Stimulated activated CD4-positive, alpha-beta T cell treated with anti-CD3 and anti-CD28 coated beads, Interleukin-4, amount 100 ng/mL, for 24 hours (primary cell): ENCODE results near the gene PPM1G.

ENCODE experiments used
- DNase-seq: peaks from one replicate; pipeline ENCODE4 v3.0.0-alpha.2; 2020

The PPM1G gene

DNA sequence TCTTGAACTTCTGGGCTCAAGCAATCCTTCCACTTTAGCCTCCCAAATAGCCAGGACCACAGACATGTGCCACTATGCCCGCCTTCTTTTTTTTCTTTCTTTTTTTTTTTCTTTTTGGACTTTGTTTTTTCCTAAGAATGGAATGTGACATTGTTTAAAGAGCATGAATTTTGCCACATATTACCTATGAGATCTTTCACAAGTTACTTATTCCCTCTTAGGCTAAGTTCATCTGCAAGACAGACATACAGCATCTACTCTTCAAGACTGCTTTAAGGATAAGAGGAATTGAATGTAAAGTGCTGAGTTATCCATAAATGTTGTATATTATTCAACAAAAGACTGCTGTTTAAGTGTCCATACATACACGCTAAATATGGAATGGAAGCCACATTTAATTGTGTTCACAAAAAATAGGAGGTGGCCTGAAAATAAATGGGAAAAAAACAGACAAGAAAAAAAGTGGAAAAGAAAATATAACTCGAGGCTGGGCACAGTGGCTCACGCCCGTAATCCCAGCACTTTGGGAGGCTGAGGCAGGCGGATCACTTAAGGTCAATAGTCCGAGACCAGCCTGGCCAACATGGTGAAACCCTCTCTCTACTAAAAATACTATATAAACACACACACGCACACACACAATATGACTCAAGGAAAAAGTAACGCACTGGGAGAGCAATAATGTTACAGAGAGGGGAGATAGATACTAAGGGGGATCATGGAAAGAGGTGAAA, 3.2 kb upstream of the PPM1G start:
- DNase-seq = no peak

DNA sequence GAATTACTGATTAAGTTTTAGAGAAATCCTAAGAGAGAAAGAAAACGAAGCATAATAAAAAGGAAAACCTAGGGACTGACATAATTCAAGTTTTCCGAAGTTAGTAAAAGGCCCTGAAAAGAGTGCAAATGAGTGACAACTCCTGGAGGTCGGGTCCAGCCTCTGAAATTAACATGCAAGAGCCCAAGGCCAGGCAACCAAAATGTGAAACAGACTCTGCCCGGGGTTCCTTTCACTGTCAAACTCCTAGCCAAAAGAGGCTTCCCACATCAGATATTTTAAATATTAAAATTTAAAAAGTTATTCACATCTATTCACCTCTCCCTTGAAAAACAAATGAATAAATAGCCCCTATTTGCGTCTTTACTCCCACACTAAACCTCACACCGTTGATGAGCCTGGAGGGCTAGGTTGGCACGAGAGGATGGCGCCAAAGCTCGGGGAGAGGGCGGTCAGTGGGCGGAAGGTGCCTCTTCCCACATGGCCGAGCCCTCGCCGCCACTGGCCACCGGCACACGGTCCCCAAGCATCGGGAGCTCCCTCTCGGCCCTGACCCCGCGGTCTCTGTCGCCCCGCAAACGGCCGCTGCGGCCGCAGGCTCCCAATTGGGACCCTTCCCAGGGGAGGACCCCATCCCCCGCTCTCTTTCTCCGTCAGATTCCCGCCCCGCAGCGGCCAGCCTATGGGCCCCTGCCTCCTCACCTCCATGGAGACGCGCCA, 630 bp downstream of the PPM1G start:
- peak; percentile 30 for DNase-seq

DNA sequence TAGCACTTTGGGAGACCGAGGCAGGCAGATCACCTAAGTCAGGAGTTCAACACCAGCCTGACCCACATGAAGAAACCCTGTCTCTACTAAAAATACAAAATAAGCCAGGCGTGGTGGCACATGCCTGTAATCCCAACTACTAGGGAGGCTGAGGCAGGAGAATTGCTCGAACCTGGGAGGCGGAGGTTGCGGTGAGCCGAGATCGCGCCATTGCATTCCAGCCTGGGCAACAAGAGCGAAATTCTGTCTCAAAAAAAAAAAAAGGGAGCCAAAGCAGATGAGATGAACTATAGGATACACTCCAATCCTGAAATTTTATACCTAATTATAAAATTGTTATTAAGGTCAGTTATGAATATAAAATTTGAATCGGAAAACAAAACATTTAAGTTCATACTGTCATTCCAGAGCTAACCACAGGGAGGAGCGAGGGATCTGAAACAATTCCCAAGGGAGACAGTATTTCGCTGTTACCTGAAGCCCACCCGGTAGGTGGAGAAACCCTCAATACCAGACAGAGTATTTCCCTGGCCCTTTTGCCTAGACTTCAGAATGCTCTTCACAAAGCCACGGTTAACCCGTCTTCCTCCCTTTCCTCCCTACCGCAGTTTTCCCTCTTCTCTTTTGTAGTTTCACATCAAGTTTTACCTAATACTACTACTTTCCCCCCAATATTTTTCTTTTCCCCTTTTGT, 1.4 kb downstream of the PPM1G start:
- no peak for DNase-seq

DNA sequence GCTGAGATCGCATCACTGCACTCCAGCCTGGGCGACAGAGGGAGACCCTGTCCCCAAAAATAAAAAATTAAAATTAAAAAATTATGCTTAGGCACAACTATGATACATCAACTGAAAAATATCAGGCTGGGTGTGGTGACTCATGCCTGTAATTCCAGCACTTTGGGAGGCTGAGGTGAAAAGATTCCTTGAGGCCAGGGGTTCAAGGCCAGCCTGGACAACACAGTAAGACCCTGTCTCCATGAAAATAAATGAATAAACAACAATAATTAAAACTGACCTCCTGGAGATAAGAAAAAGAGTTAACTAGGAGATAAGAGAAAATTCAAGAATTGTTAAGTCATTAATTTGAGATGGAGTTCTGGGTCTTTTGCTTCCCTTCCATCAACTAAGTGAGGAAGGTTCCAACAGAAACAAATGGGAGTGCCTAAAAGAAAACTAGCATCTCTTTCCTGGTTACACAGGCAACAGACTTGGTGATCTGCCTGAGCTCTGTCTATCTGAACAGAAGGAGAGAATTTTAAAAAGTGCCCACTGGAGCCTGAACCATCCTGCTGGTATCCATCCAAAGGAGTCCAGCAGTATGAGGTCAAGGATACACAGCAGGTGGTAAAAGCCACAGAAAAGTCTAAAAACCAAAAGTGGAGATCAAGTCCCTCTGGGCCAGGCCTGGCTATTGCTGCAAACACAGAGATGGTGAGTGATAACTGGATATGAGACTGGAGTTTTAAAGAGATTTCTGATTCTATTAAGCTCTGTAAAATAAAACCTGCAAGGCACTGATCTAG, 8.8 kb downstream of the PPM1G start:
- no peak for DNase-seq

DNA sequence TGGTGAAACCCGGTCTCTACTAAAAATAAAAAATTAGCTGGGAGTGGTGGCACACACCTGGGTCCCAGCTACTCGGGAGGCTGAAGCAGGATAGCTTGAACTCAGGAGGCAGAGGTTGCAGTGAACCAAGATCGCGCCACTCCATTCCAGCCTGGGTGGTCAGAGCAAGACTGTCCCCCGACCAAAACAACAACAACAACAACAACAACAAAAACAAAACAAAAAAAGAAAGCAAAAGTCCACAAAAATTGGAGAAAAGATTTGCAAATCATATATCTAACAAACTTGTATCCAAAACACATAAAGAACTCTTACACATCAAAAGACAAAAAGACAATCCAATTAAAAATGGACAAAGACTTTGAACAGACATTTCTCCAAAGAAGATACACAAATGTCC, 10.4 kb downstream of the PPM1G start:
- no peak for DNase-seq

DNA sequence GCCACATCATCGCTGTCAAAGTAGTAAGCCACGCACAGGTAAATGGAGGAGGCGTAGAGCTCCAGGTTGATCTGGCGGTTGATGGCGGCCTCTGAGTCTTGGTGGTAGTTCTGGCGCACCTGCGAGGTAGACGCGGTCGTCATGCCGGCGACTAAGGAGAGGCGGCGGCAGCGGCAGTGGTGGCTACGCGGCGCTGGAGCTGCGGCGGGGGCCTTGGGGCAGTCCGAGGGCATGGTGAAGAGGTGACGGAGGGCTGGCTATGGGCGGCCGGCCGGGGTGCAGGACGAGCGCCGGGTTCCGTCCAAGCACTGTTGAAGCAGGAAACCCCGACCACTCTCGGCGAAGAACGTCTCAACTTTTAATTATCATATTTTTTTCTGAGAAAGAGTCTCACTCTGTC, 16.2 kb downstream of the PPM1G start:
- DNase-seq = no peak

DNA sequence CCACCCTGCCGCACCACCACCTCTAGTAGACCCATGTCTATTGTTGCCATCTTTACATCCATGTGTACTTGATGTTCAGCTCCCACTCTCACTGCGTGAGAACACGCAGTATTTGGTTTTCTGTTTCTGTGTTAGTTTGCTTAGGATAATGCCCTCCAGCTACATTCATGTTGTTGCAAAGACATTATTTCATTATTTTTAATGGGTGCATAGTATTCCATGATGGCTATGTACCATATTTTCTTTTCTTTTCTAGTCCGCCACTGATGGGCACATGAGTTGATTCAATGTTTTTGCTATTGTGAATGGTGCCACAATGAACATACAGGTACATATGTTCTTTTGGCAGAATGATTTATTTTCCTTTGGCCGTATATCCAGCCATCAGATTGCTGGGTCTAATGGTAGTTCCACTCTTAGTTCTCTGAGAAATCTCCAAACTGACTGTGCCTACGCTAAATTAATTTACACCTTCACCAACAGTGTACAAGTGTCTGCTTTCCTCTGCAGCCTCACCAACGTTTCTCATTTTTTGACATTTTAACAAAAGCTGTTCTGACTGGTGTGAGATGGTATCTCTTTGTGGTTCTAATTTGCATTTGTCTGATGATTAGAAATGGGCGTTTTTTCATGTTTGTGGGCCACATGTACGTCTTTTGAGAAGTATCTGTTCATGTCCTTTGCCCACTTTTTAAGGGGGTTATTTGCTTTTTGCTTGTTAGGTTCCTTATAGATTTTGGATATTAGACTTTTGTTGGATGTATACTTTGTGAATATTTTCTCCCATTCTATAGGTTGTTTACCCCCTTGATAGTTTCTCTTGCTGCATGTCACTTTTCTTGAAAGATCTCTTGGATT, 18.3 kb downstream of the PPM1G start:
- no peak for DNase-seq

DNA sequence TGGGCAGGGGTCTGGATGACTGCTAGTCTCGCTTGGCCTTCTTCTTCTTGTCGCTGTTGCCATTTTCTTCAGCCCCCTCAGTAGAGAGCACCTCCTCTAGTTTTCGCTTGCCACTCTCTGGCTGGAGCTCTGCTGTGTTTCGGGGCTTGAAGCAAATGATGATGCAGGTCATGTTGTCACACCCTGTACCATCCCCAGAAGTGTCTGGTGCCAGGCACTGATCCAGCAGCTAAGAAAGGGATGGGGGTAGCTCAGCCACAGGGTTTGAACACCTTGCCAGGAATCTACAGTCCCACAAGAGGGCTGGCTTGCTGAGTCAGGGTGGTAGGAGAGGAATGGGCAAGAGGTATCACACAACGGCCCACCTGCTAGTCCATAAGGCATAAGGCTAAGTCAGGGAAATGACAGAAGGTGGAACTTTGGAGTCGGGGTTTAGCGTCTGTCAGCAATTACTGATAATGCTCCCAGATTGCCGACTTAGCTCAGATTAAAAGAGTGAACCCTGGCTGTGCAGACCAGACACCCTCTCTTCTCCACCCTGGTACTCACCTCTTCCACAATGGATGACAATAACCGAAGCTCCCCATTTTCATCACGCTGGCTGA, 27.7 kb downstream of the PPM1G start:
- DNase-seq = no peak

DNA sequence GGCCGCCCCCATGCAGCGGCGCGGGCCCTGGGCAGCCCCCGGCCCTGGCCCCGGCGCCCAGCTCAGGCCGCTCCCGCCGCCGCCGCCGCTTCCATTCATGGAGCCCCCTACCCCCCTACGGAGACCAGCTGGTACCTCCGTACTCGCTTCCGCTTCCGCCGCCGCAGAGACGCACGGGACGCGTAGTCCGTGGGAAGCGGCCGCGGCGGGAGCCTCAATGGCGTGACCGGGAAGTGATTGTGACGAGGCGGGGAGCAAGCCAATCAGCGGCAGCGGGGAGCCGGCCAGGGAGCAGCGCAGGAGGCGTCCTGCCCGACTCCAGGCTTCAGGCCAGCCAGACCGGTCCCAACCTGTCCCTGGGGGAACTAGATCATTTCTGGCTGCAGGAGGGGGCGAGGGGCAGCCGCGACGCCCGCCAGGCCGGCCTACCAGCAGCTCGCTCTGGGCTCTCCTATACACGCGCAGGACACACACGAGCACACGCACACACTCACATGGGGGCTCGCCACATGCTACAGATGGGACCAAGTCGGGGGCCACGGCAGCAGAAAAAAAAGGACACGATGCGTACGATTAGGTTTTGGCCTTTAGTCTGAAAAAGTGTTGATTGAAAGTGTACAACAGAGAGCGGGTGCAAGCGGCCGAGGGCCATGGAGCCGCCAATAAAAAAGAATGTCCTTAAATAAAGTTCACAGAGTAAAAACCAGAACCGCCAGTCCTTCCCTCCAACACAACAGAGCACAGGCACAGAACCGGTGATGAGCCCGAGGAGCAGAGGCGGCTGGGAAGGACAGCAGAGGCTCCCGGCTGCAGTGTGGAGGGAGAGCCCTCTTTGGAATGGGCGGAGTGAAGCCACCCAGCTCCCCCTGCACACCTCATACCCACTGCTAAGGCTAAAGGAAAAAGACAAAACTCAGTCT, 28.5 kb downstream of the PPM1G start, which contains the start of gene ZNF513:
ZNF513 (minus strand) TSS at position 109 of the 920 bp plus-strand sequence. CDS start 208 bp downstream, outside the sequence.
- peak; percentile 90 for DNase-seq

DNA sequence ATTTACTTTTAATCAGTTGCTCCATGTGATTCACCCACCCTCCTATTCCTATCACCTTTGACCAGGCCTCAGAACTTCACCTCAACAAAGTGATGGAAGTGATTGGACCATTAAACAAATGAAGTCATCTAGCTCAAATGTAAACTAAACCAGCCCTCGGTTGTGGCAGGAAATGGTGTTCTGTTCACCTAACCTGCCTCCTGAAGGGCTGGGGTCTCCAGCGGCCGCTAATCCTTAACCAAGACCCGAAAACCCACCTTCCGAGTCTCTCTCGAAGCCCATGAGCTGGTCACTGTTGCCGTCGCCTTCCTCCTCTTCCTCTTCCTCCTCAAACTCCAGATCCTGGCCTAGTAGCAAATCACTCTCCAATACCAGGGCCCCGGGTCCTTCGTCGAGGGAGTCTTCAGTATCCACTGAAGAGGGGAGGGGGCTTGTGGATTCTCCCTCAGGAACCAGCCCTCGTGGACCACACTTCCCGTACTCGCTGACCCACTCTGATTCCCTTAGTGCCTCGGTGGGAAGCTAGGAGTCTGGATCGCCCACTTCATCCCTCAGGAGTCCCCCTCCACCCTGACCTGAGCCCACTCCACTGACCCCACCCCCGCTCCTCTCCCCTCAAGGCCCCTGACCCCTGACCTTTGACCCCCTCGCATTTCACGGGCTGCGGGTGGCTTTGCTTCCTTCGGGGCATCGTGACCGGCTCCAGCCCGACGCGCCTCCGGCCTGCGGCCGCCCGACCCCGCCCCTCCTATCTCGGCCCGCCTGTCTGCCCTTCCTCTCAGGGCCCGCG, 29.4 kb downstream of the PPM1G start:
- DNase-seq = no peak

DNA sequence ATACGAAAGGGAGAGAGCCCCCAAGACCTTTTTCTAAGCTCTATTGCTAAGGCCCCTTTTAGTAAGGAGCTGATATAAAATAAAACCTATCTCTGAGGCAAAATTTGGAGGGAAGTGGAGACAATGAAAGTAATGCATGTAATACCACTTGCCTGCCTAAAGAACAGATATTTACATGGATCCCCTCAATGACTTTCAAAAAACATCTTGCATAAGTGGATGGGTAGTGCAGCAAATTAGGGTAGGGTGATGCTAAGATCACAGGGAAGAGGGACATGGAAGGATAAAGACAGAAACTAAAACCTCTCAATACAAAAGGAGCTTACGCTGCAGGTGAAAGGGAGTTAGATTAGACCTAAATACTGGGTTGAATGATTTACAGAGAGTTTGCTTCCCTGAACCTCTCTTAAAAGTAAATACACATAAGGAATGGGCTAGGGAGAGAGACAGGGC, 30.0 kb downstream of the PPM1G start:
- DNase-seq = no peak

DNA sequence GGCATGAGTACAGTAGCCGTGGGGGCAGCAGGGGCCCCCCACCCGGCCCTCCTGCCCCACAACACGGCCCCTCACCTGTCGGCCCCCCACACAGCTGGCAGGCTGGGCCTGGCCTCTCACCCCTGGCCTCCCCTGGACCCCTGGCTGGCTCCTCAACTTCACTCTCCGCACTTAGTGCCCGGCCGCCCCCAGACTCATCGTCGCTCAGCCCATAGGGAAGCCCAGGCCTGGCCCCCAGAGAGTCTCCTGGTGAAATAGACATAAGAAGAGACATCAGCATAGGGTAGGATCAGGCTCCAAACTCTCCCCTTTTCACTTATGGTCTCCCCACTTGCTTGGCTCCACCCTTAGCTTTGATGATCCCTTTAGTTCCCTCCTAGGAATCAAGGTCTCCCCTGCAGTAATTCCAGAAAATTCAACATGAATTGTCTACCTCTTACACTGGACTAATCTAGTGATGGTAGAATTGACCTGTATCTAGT, 30.5 kb downstream of the PPM1G start:
- no peak for DNase-seq

DNA sequence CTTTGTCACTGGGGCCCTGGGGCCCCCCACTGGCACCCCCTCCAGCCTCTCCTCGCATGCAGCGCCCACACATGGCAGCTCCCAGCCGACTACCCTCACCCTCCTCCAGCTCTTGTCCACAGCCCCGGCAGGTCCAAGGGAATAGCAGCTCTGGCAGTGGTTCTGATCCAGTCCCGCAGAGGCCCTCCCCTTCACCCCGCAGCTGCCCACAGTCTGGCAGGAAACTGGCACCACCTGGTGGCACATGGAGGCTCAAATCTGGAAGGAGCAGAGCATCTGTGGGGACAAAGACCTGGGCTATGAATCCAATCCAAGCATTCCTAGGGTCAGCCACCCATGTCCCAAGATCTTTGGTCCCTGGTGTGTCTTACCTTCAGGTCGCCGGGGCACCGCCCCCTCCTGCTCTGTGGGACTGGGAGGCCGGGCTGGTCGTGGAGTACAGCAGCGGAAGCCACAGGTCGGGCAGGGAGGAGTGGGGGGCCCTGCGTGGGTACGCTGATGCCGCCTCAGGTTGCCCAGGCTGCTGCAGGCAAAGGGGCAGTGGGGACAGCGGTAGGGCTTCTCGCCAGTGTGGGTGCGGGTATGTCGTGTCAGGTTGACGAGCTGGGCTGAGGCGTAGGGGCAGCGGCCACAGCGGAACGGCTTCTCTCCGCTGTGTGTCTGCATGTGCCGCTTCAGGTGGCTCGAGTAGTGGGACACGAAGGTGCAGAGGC, 31.1 kb downstream of the PPM1G start:
- DNase-seq = no peak

DNA sequence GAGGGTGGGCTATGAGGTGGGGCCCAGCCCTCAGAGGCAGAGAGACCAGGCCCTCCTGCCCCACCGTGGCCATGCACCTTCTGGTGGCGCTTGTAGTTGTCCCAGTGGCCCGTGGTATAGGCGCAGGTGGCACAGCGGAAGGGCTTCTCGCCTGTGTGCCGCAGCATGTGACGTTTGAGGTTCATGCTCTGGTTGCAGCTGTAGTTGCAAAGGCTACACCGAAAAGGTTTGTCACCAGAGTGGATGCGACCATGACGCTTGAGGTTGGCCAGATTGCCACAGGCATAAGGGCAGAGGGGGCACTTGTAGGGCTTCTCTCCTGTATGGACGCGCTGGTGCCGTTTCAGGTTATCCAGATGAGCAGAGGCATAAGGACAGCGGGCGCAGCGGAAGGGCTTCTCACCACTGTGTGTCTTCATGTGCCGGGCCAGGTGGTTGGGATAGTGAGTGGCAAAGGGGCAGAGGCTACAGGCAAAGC, 31.7 kb downstream of the PPM1G start:
- DNase-seq = no peak

DNA sequence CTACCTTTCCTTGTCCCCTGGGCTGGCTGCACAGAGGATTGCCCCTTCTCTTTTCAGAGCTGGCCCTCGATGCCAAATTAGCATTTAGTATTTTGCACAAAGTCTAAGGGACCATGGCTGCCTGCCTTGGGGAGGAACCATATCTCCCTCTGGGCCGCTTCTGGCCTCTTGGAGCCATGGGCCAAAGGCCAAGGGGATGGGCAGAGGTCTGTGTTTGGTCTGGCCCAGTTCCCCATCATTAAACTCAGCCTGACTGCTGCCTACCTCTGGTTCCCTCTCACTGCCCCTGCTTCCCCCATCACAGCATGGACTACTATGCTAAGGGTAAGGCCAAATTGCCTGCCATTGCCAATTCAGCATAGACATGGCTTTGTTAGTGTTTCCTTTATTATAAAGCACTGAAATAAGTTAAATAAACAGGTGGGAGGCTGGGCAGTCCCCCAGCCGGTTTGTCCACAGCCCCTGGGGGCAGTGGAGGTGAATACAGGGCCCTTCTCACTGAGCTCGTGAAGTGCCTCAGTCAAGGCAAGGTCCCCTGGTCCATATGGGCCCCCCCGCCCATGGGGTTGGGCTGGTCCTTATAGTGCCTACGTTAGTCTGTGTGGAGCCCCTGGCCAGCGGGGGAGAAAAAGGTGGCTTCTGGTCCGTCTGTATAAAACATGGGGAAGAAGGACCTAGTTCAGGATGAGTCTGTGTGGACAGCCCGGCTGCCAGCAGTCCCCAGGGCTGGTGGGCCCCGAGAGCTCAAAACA, 32.3 kb downstream of the PPM1G start:
- DNase-seq = no peak

DNA sequence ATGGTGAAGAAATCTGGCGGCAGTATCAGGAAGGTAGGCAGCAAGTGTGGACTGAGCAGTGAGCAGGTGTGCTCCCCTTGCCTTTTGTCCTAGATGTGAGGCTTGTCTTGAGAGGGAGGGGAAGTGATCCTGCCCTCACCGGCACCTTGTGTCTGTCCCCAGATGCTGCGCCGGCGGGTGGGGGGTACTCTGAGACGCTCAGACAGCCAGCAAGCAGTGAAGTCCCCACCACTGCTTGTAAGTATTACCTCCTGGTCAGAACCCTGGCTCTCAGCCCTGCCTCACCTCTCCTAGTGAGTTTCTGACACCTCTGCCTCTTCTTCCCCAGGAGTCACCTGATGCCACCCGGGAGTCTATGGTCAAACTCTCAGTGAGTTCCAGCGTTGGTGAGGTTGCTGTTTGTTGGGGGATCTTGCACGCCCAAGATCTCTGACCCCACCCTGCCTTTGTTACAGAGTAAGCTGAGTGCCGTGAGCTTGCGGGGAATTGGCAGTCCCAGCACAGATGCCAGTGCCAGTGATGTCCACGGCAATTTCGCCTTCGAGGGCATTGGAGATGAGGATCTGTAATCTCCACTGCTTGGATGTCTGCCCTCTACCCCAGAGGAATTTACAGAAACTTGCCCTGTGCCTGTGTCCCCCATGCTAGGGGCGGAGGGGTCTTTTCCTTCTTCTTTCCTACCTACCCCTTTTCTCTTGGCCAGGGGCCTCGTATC, 33.1 kb downstream of the PPM1G start:
- no peak for DNase-seq

DNA sequence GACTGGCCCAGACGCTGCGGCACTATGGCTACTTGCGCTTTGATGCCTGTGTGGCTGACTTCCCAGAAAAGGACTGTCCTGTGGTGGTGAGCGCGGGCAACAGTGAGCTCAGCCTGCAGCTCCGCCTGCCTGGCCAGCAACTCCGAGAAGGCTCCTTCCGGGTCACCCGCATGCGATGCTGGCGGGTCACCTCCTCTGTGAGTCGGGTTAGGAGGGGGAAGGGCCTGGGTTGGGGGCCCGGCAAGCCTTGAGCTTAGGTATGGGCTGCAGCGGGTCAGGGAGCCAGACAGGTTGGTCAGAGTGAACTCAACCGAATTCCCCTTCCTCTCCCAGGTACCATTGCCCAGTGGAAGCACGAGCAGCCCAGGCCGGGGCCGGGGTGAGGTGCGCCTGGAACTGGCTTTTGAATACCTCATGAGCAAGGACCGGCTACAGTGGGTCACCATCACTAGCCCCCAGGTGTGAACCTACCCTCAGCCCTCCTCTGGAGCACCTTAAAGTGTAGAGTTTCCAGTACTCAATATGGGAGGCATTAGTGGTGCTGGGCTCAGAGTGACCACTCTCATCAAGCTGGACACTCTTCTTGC, 33.8 kb downstream of the PPM1G start:
- DNase-seq = no peak
